Measurements from ENCODE around the gene NHLRC4. TPM values are rescaled to one million over a fixed set of nuclear protein-coding genes. Genes with fewer than 3 reads are reported as not detected.

The NHLRC4 gene
- total and polyA plus RNA-seq, 9 of the 15 experiments (the other 6 are each of a cell fraction or from before 2014, with no cell fraction given), result 0.24 to 3.7 (median 1.3) TPM; not detected in 2

- TF ChIP-seq JUND (IDR thresholded peaks at IDR 0.05; ENCODE audit: borderline replicate concordance, low read depth, low read length), result no peak
- no peak for TF ChIP-seq JUND (tag; IDR thresholded peaks at IDR 0.05; ENCODE audit: borderline replicate concordance, low read depth, low read length)
- no peak for TF ChIP-seq SRSF1 (IDR thresholded peaks at IDR 0.05; ENCODE audit: low read depth, low read length)
- no peak for TF ChIP-seq TAL1 (IDR thresholded peaks at IDR 0.05)
- no peak for TF ChIP-seq PPARD (CRISPR knock-in tag; IDR thresholded peaks at IDR 0.05)
- no peak for TF ChIP-seq BCOR (IDR thresholded peaks at IDR 0.05)
- TF ChIP-seq ETV5 (CRISPR knock-in tag; IDR thresholded peaks at IDR 0.05; ENCODE audit: low read depth), result no peak
- TF ChIP-seq TCF7L2 (IDR thresholded peaks at IDR 0.05; ENCODE audit: low read depth, low read length), result no peak
- TF ChIP-seq NFYB (IDR thresholded peaks at IDR 0.05; ENCODE audit: extremely low read depth, insufficient read length), result no peak
- peak; percentile 37; the same call in 1 of the 2 replicates for TF ChIP-seq SMAD4 (CRISPR knock-in tag; conservative IDR thresholded peaks at IDR 0.05)
- TF ChIP-seq PATZ1 (CRISPR knock-in tag; IDR thresholded peaks at IDR 0.05; ENCODE audit: borderline replicate concordance), result no peak
- no peak for TF ChIP-seq SMARCE1 (IDR thresholded peaks at IDR 0.05)
- TF ChIP-seq TBP (optimal IDR thresholded peaks at IDR 0.05; ENCODE audit: low read depth, low read length), result no peak
- TF ChIP-seq CREB3 (tag; conservative IDR thresholded peaks at IDR 0.05; ENCODE audit: low read depth), result 0 out of 2 replicates have a peak, but pooled peaks have one; percentile 16
- TF ChIP-seq ZNF644 (tag; IDR thresholded peaks at IDR 0.05; ENCODE audit: low read depth), result peak; percentile 18; the same call in 1 of the 2 replicates
- no peak for TF ChIP-seq ZNF449 (CRISPR knock-in tag; IDR thresholded peaks at IDR 0.05)
- TF ChIP-seq ZNF277 (CRISPR knock-in tag; IDR thresholded peaks at IDR 0.05; ENCODE audit: borderline replicate concordance), result no peak
- no peak for TF ChIP-seq TRIM24 (IDR thresholded peaks at IDR 0.05)
- no peak for TF ChIP-seq ZSCAN29 (IDR thresholded peaks at IDR 0.05)
- no peak for TF ChIP-seq HDAC8 (tag; IDR thresholded peaks at IDR 0.05)
- TF ChIP-seq ZNF12 (CRISPR knock-in tag; IDR thresholded peaks at IDR 0.05), result no peak
- no peak for TF ChIP-seq ARNT (IDR thresholded peaks at IDR 0.05)
- TF ChIP-seq EZH2 (IDR thresholded peaks at IDR 0.05; ENCODE audit: borderline replicate concordance, low read depth, low read length), result no peak
- no peak for TF ChIP-seq ZNF347 (CRISPR knock-in tag; IDR thresholded peaks at IDR 0.05; ENCODE audit: low read depth)
Observed at GRCh38 chr16:567373-568256, 810 bp downstream of the NHLRC4 start (continued).
